OCI-LY7 (cell line): ENCODE data around the gene RNF217.

Source experiments
- CTCF ChIP-seq: fragments of 200-600 bp; sonication (generic); conservative IDR thresholded peaks from 2 replicates; pipeline ENCODE4 v1.5.1; 2014; ENCODE audit warnings: mild to moderate bottlenecking, antibody characterized with exemption, low read length, moderate library complexity, mixed read lengths
- EZH2phosphoT487 ChIP-seq: fragments of 200-600 bp; sonication (generic); IDR thresholded peaks from 2 replicates; pipeline ENCODE4 v1.6.1; 2018; ENCODE audit warnings: low read depth, borderline replicate concordance, mild to moderate bottlenecking, mixed run types, antibody characterized with exemption, low read length, moderate library complexity, mixed read lengths

- no peak for TF ChIP-seq EZH2phosphoT487
- no peak for TF ChIP-seq CTCF
Measured at GRCh38 chr6:125102891-125103290, 140.7 kb downstream of the RNF217 start.
